ENCODE measurements around the gene STAC2.

- no peak for TF ChIP-seq POLR2A (IDR thresholded peaks at IDR 0.05; ENCODE audit: low read length)
- TF ChIP-seq GATA1 (IDR thresholded peaks at IDR 0.05; ENCODE audit: low read depth, low read length): no peak
Observed at GRCh38 chr17:39209317-39210092, 16.2 kb downstream of the STAC2 start.

Data from erythroblast (primary cell).